ENCODE results near the gene ADORA1.

ADORA1 gene

GRCh38 chr1:203189951-203190352, 62.4 kb downstream of the ADORA1 start:
- no peak for DNase-seq

- DNase-seq: no peak
Observed at GRCh38 chr1:203190949-203191348, 63.4 kb downstream of the ADORA1 start.

- DNase-seq: no peak
Observed at GRCh38 chr1:203196371-203196770, 68.8 kb downstream of the ADORA1 start.

- no peak for DNase-seq
Observed at GRCh38 chr1:203197625-203198024, 70.1 kb downstream of the ADORA1 start.

- DNase-seq: no peak
Observed at GRCh38 chr1:203199002-203199401, 71.5 kb downstream of the ADORA1 start.

GRCh38 chr1:203199481-203199815, 71.9 kb downstream of the ADORA1 start:
- DNase-seq: no peak

- DNase-seq: peak; percentile 45
Observed at GRCh38 chr1:203199816-203200571, 72.5 kb downstream of the ADORA1 start.

GRCh38 chr1:203200916-203201315, 73.4 kb downstream of the ADORA1 start:
- DNase-seq: no peak

- DNase-seq: no peak
Observed at GRCh38 chr1:203201516-203202205, 74.1 kb downstream of the ADORA1 start.

- DNase-seq: no peak
Observed at GRCh38 chr1:203202431-203203245, 75.1 kb downstream of the ADORA1 start.

- no peak for DNase-seq
Observed at GRCh38 chr1:203204756-203205155, 77.2 kb downstream of the ADORA1 start.

GRCh38 chr1:203206129-203206687, 78.7 kb downstream of the ADORA1 start:
- no peak for DNase-seq

- DNase-seq: no peak
Observed at GRCh38 chr1:203207751-203208150, 80.2 kb downstream of the ADORA1 start.

GRCh38 chr1:203208181-203208580, 80.7 kb downstream of the ADORA1 start:
- DNase-seq: no peak

- no peak for DNase-seq
Observed at GRCh38 chr1:203210350-203210749, 82.8 kb downstream of the ADORA1 start.

GRCh38 chr1:203210988-203211387, 83.5 kb downstream of the ADORA1 start:
- no peak for DNase-seq

GRCh38 chr1:203211812-203212211, 84.3 kb downstream of the ADORA1 start:
- DNase-seq: no peak

GRCh38 chr1:203213126-203213525, 85.6 kb downstream of the ADORA1 start:
- DNase-seq: no peak

- no peak for DNase-seq
Observed at GRCh38 chr1:203214871-203215270, 87.3 kb downstream of the ADORA1 start.

GRCh38 chr1:203215573-203215972, 88.0 kb downstream of the ADORA1 start:
- DNase-seq: no peak

GRCh38 chr1:203216274-203217138, 89.0 kb downstream of the ADORA1 start:
- DNase-seq: peak; percentile 88
